ENCODE data around the gene NR2F1-AS1. TPM values are rescaled to one million over a fixed set of nuclear protein-coding genes. Genes with fewer than 3 reads are reported as not detected.

The NR2F1-AS1 gene
- total RNA-seq: 0.22 TPM
- long read RNA-seq: 0 reads

DNA sequence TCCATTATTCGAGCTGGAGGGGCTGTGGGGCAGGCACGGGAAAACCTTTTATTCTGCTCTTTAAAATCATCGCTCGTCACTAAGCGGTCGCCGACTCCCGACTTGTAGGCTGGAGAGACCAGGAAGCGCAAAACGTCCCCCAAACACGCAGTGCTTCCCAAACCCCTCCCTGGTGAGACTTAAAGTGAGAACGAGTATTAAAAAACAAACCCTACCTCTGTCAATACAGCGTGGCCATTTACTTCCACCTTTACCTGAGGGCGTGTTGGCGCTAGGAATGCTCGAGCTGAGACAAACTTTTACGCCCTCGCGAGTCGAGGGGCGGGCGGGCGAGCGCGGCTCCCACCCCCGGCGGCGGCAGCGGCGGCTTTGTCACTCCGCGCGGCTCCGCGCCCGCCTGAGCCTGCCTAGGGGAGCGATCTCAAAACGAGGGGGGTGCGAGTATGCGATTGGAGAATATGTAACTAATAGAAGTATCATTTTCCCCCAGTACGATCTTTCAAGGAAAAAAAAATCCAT lies at the start of gene NR2F1-AS1:
Gene NR2F1-AS1 (minus strand): TSS at position 293 of the 519 bp plus-strand sequence.
- intact Hi-C loops (cut with DNase I): no loop called here
- ATAC-seq (ENCODE audit: poor library complexity) (peak; percentile 41), DNase-seq (no peak)

DNA sequence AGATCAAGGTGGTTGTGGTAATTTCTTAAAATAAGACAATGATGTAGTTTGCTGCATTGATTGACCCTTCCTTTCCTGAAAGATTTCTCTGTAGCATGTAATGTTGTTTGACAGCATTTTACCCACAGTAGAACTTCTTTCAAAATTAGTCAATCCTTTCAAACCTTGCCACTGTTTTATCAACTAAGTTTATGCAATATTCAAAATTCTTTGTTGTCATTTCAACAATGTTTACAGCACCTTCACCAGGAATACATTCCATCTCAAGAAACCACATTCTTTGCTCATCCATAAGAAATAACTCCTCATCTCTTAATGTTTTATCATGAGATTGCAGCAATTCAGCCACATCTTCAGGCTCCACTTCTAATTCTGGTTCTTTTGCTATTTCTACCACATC lies 45.8 kb upstream of the NR2F1-AS1 start:
- intact Hi-C loops (cut with DNase I): no loop called here
- DNase-seq (no peak), ATAC-seq (ENCODE audit: poor library complexity) (no peak)

DNA sequence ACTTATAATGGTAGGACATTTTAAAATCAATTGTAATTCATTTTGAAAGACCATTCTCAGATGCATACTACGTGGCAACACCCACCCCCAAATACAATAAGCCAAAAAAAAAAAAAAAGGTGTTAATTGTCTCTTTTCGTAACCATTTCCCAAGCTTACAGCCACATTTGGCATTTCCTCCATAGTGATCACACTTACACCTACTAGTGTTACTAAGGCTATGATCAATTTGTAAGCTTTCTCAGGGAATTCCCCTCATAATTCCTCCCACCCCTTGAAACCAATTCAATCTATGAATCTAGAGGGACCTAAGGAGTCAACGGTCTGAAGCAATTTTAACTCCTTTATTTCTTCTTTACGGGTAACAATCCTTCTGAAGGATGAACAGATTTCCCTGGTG lies 42.1 kb upstream of the NR2F1-AS1 start:
- DNase-seq (no peak), ATAC-seq (ENCODE audit: poor library complexity) (no peak)
- intact Hi-C loops (cut with DNase I): no loop called here

DNA sequence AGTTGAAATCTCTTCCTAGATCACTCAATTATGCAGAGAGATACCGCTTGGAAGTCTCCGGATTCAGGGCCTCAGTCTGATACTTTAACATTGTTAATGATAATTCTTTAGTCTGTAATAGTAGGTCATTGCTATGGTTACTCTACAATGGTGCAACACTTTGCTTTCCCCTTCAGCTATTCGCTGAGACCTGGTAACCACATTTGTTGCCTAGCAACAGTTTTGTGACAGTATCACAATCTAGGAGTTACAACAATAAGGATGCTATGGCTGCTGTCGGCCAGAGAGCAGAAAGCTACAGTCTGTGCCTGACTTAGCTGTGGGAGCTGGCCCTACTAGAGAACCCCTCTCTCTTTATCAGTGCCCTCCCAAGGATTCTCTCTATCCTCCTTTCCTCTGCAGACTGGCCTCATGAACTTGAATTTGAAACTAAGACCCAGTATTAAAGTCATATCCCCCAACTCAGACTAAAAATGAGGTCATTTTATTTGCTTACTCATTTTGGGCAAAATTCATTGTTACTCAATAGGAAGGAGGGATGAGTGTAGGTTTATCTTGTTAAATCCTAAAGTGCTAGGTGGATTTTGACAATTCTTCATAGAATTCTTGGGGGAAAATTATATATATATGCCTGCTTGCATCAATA lies 41.3 kb upstream of the NR2F1-AS1 start:
- DNase-seq: no peak
- peak; percentile 19 for ATAC-seq (ENCODE audit: poor library complexity)
- intact Hi-C loops (cut with DNase I): no loop called here

DNA sequence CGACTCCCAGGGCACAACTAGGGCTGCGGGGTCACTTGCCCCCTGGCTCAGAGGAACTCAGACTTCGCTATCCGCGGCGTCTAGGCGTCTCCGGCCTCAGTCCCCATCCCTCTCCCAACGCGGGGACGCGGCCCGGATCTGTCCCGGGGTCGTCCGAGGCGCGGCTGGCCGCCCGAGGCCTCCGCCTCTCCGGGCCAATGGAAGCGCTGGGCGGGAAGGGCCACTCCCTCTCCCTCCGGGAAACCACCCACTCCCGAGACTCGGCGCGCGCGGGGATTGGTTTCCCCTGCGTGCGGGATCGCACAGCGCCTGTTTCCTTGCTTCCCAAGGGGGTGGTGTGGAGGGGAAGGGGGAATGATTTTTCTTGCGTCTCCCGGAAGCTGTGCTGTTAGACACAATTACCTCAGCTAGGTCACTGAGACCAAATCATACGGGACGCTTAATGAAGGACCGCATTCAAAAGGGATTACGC lies 40.3 kb upstream of the NR2F1-AS1 start:
- peak; percentile 87 for DNase-seq
- peak; percentile 95 for ATAC-seq (ENCODE audit: poor library complexity)
- intact Hi-C loops (cut with DNase I): no loop called here

DNA sequence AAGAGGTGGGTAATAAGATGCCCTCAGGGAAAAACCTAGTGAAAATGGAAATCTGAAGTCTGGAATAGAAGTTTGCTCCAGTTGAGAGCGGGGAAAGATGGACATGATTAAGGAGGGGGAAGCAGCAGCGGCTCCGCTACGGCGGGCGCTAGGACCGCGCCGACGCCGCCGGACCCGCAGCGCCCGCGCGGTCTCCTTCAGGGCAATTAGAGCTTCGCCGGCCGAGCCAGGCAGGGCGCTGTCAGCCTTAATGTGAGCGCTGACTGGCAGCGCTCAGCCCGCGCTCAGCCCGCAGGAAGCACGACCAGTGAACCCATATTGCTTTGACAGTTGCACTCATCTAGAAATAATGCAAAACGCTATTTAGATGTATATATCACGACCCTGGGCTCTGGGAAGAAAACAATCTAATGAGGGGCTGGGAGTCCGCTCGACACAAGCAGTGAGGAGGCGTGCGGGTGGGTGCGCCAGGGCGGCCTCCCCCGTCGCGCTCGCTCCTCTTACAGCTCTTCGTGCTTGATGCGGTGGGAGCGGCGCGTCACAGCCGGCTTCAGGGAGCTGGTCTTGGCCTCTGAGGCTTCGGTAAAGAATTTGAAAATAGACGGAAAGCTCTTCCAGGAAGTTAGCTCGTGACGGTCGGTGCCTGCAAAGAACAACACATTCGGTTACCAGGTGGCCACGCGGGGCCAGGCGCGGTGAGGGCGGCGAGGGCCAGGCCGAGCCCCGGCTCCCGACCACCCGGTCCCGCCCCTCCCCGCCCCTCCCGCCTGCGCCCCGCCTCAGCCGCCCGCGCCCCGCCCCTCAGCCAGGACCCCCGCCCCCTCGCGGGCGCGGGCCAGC lies 39.7 kb upstream of the NR2F1-AS1 start:
- DNase-seq (peak; percentile 81), ATAC-seq (ENCODE audit: poor library complexity) (peak; percentile 94)
- intact Hi-C loops (cut with DNase I): no loop called here

DNA sequence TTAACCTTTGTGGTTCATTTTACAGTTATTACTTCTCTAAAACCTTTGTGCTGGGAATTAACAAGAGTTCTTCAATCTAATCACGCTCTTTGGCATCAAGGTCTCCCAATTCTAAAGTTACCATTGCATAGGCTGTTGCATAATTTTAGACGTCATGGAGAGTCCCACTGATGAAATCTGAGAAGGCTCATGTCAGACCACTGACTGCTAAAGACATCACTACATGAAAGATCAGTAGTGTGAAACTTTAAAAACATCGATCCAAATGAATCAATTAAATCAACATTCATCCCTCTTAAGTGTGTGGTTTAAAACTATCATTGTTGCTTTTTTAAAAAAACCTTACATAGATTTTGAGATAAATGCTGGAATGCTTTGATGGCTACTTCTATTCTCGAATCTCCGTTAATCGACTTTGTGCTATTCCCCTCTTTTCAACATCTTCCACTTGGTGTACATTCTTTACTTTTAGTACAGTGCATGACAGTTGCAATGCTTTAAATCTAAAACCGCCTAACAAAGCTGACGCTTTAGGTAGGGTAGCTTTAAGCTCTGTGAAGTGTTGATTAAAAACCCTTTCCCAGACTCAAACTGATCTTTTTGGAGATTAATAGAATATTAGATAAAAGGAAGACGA lies 35.6 kb upstream of the NR2F1-AS1 start:
- DNase-seq (no peak), ATAC-seq (ENCODE audit: poor library complexity) (no peak)
- intact Hi-C loops (cut with DNase I): no loop called here

DNA sequence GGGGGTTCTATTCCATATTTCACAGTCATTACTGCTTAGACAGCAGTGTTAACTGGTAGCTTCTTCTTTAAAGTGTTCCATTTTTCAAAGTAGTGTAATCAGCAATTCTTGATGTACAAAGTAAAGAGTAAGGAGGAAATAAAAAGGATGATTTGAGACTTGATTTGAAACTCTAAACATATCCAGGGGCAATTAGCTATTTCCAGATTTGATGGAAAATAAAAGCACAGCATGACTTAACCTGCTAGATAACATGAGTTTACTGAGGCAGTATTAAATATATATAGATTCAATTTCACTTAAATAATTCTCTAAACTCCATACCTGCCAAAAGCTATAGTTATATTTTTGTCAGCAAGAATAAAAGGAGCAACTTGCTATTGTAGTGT lies 31.8 kb upstream of the NR2F1-AS1 start:
- DNase-seq (no peak), ATAC-seq (ENCODE audit: poor library complexity) (no peak)
- intact Hi-C loops (cut with DNase I): no loop called here

DNA sequence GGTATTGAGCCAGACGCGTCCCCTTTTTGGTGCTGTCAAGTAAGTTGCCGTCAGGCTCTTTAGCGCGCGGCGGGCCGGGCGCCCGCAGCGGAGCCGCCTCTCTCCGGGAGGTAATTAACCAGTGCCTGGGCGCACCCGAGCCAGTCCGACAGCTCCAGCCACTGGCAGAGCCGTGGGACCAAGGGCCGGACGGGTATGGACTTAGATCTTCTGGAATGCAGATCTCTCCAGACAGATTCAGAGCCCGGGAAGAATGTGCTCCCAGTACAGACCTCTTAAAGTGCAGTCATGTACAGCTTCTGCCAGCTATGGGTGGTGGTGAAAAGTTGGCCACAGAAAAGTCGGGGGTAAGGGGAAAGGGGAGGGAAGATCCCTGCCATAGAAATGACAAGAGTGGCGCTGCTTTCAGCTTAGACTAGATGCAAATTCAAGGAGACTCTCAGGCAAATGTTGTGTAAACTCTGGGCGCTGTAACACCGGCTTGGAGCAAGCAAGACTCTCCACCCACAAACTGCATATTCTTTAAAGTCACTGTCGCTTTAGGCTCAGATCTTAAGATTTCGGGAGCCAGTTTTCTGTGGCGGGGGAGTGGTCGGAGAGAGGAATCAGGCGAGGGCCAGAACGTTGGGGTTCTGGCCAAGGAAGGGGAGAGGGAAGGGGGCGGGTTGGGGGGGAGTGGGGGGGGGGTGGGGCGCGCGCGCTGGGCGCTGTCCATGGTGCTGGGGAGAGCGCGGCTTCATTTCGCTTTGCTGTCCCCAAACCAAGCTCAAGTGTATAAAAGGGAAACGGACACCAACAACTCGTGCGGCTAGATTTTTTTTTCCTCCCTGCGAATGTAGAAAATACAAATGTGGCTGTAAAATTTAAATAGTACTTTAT lies 31.2 kb upstream of the NR2F1-AS1 start:
- DNase-seq: no peak
- no peak for ATAC-seq (ENCODE audit: poor library complexity)
- intact Hi-C loops (cut with DNase I): no loop called here

DNA sequence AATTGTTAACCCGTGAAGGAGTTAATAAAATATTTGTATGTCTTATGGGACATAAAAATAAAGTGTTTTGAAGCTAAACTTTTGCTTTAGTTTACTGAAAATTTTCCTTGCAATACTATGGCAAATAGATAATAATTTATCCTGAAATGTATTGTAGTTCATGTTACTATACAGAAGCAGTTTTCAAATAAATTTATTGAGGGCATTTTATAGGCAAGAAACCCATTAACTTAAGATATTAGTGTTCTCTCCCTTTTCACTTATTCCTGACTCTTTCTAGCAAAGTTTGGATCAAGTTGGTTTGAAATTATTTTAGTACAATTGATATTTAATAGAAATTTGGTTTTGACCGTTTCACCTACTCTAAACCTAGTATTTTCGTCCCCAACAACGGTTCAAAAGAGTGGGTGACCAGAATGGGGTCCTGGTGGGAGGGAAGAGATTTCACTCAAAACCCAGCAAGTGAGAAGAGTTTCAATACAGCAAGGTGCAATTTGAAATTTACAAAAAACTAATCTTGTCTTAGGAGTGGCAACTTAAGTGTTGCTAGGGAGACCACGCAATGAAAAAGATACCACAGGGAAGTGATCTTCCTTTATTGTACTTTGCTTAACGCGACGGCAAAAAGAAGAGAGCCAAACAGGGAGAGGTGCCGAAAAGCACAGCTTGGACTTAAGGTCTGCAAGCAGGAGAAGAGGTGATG lies 30.4 kb upstream of the NR2F1-AS1 start:
- intact Hi-C loops (cut with DNase I): no loop called here
- DNase-seq (no peak), ATAC-seq (ENCODE audit: poor library complexity) (no peak)

DNA sequence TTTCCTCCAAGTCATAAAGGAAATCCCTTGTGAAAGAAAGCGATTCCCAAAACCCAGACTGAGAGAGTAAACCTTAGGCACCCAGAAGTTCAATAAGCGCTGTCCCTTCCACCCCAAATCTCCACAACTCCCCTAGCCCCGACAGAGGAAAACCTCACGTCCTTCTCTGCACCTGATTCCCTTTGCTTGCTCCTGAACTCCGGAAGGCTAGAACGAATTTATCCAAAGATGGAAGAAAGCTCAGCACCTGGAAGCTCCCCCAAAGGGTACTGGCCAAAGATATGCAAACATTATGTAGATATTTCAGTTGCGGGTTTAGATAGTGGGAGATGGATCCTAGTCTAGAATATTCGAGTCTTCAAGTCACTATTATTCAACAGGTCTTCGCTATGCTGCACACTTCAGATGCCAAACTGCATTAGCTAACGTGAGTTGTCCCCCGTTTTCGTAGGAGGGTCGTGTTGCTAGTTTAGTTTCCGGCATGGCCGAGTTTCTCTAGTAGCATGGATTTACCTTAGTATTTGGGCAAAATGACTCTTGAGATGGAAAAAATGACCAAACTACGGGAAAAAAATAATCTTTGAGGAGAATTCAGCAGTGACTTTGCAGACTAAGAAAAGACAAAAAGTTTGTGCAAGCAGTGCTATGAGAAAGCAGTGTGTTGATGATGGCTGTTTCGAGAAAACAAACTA lies 29.7 kb upstream of the NR2F1-AS1 start:
- no peak for DNase-seq

DNA sequence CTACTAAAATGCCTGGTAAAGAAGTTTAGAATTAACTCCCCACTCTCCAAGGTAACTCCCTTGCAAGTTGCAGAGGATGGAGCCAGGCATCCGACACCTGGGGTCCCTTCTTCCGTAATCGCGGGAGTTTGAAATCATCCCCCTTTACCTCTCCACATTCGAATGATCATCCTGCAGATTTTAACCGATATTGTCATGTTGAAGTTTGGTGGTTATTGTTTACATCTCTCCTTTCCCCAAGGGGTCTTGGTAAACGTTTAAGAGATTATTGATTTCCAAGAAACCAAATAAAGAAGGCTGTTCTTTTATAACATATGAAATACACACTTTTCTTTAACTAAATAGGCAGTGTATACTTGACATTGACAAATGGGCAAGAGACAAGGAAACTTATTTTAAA lies 28.7 kb upstream of the NR2F1-AS1 start:
- no peak for DNase-seq
- intact Hi-C loops (cut with DNase I): loop anchor here (10.0 kb wide), 1 partner anchor 195 kb away; no protein-coding TSS in a partner anchor
- no peak for ATAC-seq (ENCODE audit: poor library complexity)

More for the DNA sequence above, 29.7 kb upstream of the NR2F1-AS1 start:
- intact Hi-C loops (cut with DNase I): no loop called here
- ATAC-seq (ENCODE audit: poor library complexity): no peak

DNA sequence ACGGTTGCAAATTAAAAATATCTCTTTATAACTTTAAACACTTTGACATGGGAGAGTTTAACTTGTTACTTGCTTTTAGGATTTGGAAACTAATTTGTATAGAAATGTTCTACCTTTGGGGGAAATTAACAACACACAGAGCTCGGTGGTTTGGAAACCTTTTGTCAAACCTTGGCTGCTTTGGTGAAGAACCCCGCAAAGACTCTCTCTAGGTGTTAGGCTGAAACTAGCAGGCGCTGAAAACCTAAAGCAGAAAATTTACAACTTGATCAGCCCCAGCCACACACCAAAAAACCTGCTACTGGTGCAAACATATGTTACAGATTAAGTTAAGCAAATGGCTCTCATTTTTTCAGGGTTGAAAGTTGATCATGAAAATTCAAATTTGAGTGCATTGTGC lies 27.8 kb upstream of the NR2F1-AS1 start:
- intact Hi-C loops (cut with DNase I): loop anchor here (10.0 kb wide), 1 partner anchor 196 kb away; no protein-coding TSS in a partner anchor
- DNase-seq (no peak), ATAC-seq (ENCODE audit: poor library complexity) (no peak)

DNA sequence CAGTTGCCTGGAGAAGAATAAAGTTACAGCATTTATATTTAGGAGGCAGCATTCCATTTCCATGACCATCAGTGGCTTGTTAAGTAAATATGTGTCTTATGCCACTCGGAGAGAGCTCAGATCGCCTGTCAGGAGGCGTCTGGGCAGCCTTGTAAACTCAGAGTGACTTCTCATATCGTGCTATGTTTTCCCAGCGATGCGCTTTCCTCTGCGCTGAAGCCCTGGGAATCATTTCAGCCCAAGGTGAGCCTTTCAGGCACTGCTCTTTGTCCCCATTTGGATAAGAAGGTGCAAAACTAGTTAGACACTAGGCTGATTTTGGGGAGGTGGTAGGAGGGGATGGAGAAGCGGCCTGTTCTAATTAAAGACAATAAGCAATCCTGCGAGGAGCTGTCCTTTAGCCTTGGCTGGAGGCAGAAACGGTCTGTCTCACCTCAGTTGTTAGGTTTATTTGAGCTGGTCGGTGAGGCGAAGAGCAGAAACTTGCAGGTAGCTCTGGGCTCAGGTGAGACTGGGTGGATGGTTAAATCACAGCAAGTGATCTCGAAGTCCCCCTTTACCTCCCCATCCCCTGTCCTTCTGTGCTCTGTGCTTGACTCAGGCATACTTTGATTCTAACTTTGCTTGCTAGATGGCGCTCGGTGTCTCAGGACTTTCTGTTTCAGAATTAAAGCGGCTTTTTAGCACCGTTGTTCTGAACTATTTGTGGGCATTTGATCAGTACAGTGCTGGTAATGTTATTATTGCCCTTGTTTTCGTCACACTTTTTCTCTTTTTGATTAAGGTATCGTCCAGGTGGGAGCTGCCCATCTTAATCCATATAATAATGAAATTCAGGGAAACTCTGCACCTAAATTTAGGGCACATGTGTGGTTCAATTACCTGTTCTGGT lies 26.6 kb upstream of the NR2F1-AS1 start:
- DNase-seq (no peak), ATAC-seq (ENCODE audit: poor library complexity) (peak; percentile 79)
- intact Hi-C loops (cut with DNase I): loop anchor here (10.0 kb wide), 1 partner anchor 197 kb away; no protein-coding TSS in a partner anchor

DNA sequence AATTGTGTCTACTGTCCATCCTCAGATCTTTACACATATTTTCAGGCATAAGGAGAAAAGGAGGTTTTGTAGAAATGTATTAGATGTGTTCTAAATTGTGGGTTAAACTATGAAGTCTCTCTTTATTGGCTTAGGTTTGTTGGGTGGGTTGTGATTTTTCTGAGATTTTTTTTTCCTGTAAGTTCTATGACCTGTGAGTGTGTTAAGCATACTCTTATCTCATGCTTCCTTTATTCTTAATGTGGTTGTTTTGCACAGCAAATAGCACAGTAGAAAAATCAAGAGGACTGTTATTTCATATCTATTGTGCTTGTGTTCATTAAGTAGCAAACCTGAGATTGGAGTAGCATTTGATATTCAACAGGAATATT lies 25.3 kb upstream of the NR2F1-AS1 start:
- ATAC-seq (ENCODE audit: poor library complexity) (no peak), DNase-seq (no peak)
- intact Hi-C loops (cut with DNase I): loop anchor here (10.0 kb wide), 1 partner anchor 198 kb away; no protein-coding TSS in a partner anchor

Measured in Right ventricle myocardium superior (tissue), 1 donor.